Fibroblast of peridontal ligament (primary cell): Measurements from ENCODE around the gene ATP2B2.
A peak's percentile ranks its signal among the peaks of the same experiment; 100 is the strongest.

Experiments used
- DNase-seq: peaks from one replicate; pipeline ENCODE4 v3.0.0-alpha.2; 2010; ENCODE audit errors: extremely low read depth

The ATP2B2 gene

DNA sequence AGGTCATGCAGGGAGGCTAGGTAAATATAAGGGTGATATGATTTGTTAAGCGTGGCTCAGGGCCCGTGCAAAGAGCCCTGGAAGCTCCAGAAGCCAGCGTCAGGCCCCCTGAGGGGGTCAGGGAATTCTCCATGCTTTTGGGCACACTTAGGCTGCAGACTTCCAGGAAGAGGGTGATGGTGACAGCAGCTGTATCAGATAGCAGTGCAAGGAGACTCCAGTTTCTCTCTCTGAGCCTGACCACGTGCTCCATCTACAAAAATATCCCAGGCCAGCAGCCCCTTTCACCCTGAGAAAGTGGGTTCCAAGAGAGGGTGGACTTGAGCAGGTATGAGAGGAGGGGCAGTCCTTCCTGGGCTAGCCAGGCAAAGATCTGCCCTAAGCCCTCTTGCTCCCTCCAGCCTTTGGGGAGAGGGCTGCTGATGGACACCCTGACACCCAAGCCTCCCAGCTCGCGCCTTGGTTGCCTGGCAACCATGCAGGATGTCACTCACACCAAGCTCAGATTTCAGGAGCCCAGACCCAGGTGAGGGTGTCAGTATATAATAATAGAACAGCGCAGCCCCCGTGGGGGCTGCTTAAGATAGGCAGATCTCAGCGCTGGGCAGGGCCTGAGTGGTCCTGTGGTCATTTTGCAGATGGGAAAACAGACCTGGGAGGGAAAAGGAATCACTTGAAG is 35.8 kb downstream of the ATP2B2 start:
- no peak for DNase-seq

DNA sequence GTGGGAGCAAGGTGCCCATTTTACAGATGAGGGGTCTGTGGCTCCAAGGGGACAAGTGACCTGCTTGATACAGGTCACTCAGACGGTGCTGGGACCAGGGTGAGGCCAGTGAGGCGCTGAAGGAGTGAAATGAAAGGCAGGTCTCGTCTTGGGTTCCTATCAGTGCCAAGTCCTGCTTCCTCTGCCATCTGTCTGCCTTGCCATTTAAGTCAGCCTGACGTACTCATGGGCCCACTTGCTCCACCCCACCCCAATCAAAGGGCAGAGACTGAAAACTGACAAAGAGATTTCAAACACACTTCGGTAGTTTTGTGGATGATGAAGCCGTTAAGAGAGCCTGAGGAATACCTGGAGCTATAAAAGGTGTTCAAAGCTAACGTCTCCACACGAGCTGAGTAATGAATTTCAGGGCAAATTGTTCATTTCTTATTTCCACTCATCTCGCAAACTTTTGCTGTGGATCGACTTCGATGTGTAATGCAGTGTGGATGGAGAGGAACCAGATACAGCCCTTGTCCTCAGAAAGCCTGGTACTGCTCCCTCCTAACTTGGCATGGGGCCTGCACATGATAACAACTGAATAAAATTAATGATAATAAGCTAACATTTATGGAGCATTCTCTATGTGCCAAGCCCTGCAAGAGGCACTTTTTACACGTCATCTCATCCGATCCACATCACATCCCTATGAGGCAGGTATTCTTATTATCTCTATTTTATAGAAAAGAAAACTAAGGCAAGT is 36.6 kb downstream of the ATP2B2 start:
- no peak for DNase-seq

DNA sequence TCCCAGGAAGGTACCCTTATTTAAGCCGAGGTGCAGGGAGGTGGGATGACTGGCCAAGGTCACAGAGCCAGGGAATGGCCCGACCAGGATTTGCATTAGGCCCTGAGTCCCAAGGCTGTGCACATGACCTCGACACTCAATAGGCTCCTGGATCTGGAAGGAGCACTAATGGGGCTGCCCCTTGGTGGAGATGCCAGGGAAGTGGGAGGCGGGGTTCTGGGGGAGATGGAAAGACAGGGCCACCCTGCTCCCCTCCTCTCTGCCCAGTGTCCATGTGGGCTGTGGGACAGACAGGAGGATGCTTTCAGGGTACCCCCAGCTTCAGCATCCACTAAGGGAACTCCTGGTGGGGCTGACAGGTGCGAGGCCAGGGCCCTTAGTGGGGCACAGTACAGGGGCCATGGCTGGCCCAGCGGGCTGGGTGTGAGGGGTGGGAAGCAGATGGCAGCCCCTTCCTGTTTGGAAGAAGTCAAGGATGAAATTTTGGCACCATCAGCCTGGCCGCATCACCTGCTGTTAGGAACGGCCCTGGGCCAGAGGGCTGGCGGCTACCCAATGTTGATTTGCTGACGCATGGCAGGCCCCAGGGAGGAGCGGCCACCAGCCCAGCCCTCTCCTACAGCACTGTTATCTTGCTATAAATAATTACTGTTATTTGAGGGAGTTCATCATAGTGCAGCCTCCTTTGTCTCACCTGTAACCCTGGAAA is 37.3 kb downstream of the ATP2B2 start:
- no peak for DNase-seq

DNA sequence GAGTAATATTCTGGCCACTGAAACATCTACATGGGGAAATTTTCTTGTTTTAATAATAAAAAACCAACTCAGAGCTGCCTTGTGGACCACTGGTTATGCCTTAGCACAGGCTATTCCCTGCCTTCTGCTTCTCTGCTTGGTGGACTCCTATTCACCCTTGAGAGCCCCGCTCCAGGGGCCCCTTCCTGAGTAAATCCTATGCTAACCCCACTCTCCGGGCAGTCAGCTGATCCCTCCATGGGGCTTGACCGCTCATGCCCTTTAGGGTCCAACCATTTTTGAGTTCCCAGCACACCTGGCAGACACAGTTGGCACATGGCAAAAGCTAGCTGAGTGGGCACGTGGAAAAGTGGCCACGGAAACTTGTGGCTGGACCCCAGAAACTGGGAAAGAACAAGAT is 38.2 kb downstream of the ATP2B2 start:
- no peak for DNase-seq

DNA sequence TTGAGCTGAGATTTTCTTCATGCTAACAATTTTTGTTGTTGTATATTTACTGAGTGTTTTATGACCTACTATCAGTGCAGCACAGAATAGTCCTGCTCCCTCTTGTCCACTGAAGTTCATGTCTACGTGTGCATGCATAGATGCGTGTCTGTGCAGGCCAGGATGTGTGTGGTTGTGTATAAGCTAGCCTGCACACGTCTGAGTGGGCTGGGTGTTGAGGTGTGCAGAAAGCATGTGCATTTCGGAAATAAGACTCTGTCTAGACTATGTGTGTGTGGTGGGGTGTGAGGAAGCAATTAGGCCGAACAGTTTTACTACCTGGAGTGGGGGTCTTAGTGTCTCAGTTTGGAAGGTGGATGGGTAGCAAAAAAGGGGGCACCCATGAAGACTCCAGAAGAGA is 39.2 kb downstream of the ATP2B2 start:
- DNase-seq = no peak

DNA sequence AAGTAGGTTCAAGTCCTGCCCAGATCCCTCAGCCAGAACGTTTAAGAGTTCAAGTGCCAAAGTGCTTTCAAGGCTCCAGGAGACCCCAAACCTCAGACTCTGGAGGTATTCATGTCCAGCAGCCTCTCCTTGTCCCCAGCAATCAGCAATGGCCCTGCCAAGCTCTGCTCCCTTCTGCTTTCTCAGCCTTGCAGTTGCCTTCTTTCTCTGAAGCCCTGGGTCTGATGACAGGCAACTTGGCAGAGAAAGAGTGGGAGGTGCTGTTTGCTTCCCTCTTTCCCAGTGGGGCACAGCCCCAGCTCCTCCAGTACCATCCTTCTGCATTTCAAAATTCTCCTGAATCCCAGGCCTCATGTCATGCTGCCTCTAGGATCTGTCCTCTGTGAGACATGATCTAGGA is 40.2 kb downstream of the ATP2B2 start:
- DNase-seq = no peak

DNA sequence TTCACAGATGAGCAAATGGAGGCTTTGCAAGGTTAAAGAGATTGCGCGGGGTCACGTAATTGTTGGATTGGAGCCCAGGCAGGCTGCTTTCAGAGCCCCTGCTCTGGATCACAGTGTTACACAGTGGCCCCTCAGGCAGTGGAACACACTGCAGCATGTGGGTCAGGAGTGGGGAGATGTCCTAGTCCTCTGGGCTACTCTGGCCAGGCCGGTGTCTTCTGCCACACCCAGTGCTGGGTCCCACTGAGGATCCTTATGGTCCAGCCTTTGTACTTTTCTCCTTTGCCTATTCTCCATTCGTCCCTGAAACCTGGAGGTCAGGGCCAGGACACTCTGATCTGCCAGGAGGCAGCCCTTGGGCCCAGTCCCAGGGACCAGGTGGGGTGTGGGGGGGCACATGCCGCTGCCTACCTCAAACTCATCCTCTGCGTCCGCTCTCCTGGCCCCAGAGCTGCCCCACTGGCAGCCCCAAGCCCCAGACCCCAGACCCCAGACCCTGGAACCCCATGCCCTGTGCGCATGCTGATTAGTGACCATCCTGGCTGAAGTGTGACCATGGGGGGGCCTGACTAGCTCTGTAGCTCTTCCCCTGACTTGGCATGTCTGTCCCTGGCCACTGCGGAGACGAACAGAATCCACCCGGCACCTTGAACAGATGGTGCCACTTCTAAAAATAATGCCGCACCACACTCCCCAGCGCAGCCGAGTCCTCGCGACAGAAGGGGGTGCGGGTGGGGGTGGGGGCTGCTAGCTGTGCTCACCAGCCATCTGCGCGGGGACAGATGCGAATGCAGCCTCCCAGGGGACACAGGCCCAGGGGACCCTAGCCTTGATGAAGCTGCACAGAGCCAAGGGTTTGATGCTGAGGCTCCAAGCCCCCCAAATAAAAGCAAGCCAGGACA is 41.6 kb downstream of the ATP2B2 start:
- DNase-seq = no peak

DNA sequence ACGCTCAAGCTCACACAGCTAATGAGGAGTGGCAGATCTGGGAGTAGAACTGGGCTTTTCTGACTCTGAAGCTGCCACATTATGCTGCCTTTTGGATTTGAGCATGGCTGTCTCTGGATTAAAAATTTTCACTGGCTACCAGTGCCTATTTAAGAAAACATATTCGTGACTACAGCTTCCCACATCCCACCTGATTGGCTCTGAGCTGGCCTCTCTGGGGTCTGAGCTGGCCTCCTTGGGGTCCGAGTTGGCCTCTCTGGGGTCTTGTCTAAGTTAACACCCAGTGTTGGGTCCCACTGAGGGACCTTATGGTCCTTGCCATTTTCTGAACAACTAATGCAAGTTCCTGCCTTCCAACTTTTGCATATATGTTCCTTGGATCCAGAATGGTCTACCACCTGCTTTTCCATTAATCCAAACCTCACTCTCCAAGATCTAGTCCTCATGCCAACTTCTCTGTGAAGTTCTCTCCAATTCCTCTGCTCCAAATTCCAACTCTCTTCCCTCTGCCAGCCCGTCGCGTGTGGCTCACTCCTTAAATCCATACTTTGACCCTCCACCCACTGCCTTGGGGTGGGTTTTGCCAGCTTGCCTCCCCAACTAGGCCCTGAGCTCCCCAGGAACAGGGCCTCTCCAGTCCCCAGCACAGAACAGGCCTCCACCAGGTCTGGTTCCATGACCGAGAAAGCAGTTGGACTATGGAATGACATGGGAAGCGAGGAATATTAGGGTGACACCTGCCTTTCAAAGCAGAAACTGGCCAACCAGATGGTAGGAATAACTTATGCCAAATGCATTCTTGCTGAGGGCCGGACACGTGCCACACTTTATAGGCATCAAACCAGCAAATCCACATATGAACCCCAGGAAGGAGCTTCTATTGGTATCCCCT is 42.5 kb downstream of the ATP2B2 start:
- no peak for DNase-seq

DNA sequence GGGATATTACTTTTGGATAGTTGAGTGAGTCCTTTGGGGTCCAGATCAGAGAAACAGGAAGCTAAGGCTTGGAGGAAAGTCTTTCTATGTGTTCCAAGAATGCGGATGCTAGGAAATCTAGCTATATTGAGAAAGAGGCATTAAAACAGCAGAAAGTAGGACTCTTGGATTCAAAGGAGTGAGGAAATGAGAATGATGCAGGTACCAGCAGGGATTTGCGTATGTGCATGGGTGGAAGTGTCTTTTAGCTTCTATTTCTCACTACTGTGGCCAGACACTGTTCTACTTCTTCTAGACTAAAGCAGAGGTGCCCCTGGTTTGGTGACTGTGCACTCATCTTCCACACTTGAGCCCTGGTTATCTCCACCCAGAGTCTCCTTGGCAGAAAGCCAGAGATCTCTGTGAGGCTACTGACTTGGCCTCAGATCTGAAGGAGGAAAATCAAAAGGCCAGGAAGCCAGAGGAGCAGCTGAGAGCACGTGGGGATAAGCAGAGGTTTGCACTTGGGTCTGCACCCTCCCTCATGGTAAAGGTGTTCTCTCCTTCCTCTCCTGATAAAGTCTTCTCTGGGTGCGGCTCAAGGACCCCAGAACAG is 44.3 kb downstream of the ATP2B2 start:
- DNase-seq = no peak

DNA sequence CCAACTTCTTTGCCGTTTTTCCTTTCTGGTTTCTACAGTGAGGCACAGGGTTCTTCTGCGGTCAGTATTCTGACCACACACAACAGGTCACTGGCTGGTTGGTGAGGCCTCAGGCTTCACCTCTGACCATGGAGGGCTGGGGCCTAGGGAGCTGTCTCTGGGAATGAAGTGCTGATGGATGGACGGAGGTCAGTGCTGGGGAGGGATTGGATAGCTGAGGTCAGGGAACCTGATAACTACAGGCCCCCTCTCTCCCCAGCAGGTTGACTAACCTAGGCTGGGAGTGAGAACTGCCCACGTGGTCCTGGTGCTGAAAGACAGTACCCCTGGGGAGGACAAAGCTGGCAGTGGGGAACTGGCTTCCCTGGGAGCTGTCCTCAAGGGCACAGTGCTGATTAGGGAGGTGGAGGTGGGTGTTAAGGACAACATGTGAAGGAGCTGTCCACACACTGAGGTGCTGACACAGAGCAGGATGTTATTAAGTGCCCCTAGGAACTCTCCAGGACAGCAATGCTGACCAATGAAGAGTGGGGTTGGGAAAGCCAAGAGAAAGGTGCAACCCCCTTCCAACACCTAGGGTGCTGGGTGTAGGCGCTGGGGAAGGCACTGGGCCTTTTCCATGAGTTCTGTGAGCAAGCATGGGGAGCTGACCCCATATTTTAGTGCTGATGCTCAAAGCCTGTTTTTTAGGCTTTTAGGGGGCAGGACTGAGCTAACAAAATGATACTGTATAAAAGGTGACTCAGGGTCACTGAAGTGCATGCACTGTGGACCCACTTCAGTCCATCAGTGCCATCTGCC is 45.2 kb downstream of the ATP2B2 start:
- DNase-seq = peak; percentile 52

DNA sequence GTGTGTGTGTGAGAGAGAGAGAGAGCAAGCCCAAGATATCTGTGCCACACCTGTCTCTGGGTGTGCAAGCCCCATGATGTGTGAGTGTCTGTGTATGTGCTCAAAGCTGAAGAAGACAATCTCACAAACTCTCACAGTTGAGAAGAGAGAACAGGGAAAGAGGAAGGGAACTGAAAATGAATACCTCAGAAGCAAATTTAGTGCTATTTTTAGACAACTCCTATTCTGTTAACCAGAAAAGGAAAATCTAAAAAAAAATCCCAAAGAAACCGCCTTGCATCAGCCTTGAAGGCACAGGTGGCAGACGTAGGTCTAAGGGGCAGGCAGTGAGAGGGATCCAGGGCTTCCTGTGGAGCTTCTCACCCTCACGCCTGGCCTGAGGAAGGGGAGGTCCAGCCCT is 47.8 kb downstream of the ATP2B2 start:
- no peak for DNase-seq

DNA sequence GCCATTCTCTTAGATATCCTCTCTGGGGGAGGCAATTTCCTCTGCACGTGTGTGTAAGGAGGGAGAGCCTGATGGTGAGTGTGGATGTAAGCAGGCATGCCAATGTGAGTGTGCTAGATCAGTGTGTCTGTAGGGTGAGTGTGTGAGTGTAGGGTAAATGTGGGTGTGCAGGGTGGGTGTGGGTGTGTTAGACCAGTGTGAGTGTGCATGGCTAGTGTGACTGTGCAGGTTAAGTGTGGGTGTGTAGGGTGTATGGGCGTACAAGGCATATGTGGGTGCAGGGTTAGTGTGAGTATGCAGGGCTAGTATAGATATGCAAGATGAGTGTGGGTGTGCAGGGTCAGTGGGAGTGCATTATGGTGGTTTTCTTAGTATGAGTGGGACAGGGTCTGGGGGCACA is 48.4 kb downstream of the ATP2B2 start:
- no peak for DNase-seq

DNA sequence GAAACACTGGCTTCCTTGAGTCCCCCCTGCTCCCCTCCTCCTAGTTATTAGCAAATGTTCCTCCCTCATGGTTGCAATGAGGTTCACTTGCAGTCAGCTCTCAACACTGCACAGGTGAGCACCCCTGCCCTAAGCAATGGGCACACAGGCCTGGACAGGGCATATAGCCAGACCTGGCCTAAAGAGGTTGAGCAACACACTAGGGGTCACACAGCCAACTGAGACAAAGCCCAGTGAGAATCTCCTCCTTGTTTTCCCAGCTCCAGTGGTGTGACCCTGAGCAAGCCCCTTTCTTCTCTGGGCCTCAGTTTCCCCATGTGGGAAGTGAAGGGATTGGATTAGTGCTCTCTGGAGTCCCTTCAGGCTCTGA is 49.9 kb downstream of the ATP2B2 start:
- DNase-seq = no peak

DNA sequence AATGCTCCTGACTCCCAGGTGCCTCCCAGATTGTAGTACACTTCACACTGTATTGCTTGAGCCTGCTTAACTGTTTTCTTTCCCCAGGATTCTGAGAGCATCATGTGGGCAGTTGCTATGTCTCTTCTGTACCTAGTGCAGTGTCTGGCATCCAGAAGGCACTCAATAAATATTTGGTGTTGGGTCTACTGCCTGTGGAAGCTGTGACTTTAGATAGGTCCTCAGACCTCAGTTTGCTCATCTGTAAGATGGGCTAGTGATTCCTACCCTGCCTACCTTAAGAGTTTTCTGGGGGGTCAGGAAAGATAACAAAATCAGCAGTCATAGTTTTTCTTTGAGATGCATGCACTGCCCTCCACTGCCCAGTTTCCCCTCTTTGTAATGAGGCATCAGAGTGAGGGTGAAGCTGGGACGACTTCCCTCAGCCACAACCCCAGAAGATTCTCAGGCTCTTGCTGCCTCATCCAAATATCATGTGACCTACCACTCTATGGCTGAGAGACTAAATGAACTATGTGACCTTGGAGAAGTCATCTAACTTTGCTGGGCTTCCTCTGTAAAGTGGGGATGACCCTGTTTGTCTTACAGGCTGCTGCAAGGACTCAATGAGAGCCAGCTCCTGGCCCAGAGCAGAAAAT is 50.4 kb downstream of the ATP2B2 start:
- no peak for DNase-seq

DNA sequence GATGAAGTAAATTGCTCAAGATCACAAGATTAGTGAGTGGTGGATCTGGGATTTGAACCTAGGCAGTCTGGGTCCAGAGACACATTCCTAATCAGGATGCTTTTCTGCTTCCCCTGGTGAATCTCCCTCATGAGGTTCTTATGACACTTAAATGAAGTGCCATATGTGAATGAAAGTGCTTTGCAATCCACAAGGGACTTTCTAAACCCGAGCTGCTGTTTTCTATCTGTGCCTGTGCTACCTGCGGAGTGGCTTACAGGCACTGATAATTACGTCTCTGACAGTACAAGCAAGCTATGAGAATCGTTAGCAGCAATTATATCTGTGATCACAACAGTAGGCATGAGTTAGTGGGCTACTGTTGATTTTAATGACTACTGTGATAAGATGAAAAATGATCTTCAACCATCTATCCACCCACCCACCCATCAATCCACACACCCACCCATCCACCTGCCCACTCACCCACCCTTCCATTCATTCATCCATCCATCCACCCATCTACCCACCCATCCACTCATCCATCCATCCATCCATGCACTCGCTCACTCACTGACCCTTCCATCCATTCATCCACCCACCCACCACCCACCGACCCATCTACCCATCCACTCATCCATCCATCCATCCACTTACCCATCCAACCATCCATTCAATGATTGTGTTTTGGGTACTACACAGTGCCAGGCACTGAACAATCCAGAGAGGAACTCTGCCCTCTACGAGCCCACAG is 51.8 kb downstream of the ATP2B2 start:
- DNase-seq = no peak

DNA sequence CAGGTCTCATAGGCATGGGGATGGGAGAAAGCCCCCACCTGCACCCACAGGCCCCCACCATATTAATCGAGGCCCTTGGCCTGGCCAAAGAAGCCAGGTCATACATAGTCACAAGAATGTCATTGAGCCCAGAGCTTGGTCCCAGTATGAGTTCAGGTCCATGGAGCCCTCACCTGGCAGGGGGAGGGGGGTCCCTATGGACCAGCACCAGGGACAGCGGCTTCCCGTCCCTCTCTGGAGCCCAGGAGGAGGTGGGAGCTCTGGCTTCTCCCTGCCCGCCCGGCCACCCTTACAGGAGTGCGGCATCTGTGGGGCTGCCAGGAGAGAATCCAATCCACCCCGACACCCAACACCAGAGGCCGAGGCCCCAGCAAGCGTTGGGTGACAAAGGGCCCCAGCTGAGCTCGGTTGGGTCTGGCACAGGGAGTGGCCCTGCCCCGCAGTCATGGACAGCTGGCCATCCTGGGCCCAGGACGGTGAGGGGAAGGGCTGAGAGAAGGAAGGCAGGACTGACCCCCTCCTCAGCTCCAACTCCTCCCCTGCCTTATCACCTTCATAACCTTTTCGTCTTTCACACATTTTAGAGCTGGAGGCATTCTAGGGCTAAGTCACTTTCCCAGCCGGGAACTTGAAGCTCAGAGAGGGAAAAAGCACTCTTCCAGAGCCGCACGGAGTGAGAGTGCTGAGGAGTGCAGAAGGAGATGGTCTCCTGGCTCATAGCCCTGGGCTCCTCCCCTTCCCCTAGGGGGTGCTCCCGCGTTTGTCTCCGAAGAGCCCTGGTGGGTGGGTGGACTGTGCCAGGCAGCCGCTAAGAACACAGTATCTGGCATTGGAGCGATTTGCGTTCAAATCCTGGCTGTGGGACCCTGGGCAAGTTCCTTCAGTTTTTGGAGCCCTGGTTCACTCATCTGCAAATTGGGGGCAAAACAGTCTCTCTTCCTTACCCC is 54.6 kb downstream of the ATP2B2 start:
- DNase-seq = no peak

DNA sequence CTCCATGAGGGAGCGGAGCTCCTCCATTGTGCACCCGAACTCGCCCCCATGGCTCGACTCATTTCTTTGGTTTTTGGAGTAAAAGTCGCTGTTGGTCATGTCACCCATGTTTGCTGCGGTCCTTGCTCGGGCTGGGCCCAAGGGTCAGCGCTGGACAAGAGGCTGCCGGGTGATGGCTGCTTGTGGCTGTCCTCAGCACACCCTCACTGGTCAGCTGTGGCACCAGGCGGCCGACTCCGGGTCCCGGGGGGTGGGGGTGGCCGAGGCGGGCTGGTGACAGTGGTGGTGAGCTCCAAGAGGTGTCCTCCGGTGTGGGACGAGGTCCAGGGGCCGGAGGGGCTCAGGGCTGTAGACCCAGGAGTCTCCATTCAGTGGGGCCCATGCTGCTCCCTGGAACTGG is 56.0 kb downstream of the ATP2B2 start:
- DNase-seq = no peak
